Measurements from ENCODE around the gene ABCD3. TPM values are rescaled to one million over a fixed set of nuclear protein-coding genes. Genes with fewer than 3 reads are reported as not detected.

Gene ABCD3
- total RNA-seq, 6 experiments from 2014 or later: 54.9 to 94.0 (median 65.6) TPM

GRCh38 chr1:94528826-94529225 lies 110.6 kb downstream of the ABCD3 start:
- DNase-seq: no peak
- intact Hi-C loops (cut with DNase I): loop anchor here in 1 of 2 donors (10.0 kb wide), 1 partner anchor 286 kb away; no protein-coding TSS in a partner anchor
- Histone ChIP-seq H3K9me3 (no peaks in the 10 kb centered on the region), H3K4me1 (no peaks in the 10 kb centered on the region), H3K27ac (no peak overlapping the region), H3K27me3 (no peaks in the 10 kb centered on the region), H3K36me3 (no peaks in the 10 kb centered on the region), H3K4me3 (no peak overlapping the region)
- TF ChIP-seq CTCF (IDR thresholded peaks at IDR 0.05) (no peak), POLR2A (IDR thresholded peaks at IDR 0.05) (no peak)
- ATAC-seq: no peak
- 90% methylated on average over 5 of the region's 5 CpGs for WGBS (ENCODE audit: insufficient coverage, low coverage, low lambda C conversion rate, missing lambda C conversion rate)

GRCh38 chr1:94529416-94529815 lies 111.2 kb downstream of the ABCD3 start:
- intact Hi-C loops (cut with DNase I): loop anchor here in 1 of 2 donors (10.0 kb wide), 1 partner anchor 285 kb away; no protein-coding TSS in a partner anchor
- ATAC-seq (no peak), DNase-seq (no peak)
- no peaks in the 10 kb centered on the region for H3K36me3 ChIP-seq
- no peak overlapping the region for H3K27ac ChIP-seq
- H3K4me1 ChIP-seq: no peaks in the 10 kb centered on the region
- no peaks in the 10 kb centered on the region for H3K9me3 ChIP-seq
- no peaks in the 10 kb centered on the region for H3K27me3 ChIP-seq
- 96% methylated on average over 2 of the region's 2 CpGs for WGBS (ENCODE audit: insufficient coverage, low coverage, low lambda C conversion rate, missing lambda C conversion rate)
- H3K4me3 ChIP-seq: no peak overlapping the region
- no peak for TF ChIP-seq CTCF (IDR thresholded peaks at IDR 0.05)
- no peak for TF ChIP-seq POLR2A (IDR thresholded peaks at IDR 0.05)

- no peak overlapping the region for H3K4me3 ChIP-seq
- H3K36me3 ChIP-seq: no peaks in the 10 kb centered on the region
- 72% methylated on average over 4 of the region's 4 CpGs for WGBS (ENCODE audit: insufficient coverage, low coverage, low lambda C conversion rate, missing lambda C conversion rate)
- intact Hi-C loops (cut with DNase I): no loop called here
- ATAC-seq (no peak), DNase-seq (no peak)
- TF ChIP-seq POLR2A (IDR thresholded peaks at IDR 0.05): no peak
- TF ChIP-seq CTCF (IDR thresholded peaks at IDR 0.05): no peak
- H3K27ac ChIP-seq: no peak overlapping the region
- H3K9me3 ChIP-seq: no peaks in the 10 kb centered on the region
- H3K4me1 ChIP-seq: no peaks in the 10 kb centered on the region
- H3K27me3 ChIP-seq: no peaks in the 10 kb centered on the region
These were observed 112.2 kb downstream of the ABCD3 start for GRCh38 chr1:94530373-94530878.

- Histone ChIP-seq H3K27ac (no peak overlapping the region), H3K4me1 (no peaks in the 10 kb centered on the region), H3K27me3 (no peaks in the 10 kb centered on the region), H3K9me3 (no peaks in the 10 kb centered on the region), H3K36me3 (no peaks in the 10 kb centered on the region), H3K4me3 (no peak overlapping the region)
- WGBS (ENCODE audit: insufficient coverage, low coverage, low lambda C conversion rate, missing lambda C conversion rate): 73% methylated on average over 3 of the region's 6 CpGs
- intact Hi-C loops (cut with DNase I): no loop called here
- DNase-seq (no peak), ATAC-seq (no peak)
- no peak for TF ChIP-seq CTCF (IDR thresholded peaks at IDR 0.05)
- TF ChIP-seq POLR2A (IDR thresholded peaks at IDR 0.05): no peak
These were observed 113.5 kb downstream of the ABCD3 start for GRCh38 chr1:94531664-94532063.

- Histone ChIP-seq H3K9me3 (no peaks in the 10 kb centered on the region), H3K4me1 (no peaks in the 10 kb centered on the region), H3K36me3 (no peaks in the 10 kb centered on the region), H3K27ac (no peak overlapping the region), H3K4me3 (no peak overlapping the region), H3K27me3 (no peaks in the 10 kb centered on the region)
- WGBS (ENCODE audit: insufficient coverage, low coverage, low lambda C conversion rate, missing lambda C conversion rate): 78% methylated on average over 3 of the region's 3 CpGs
- ATAC-seq (peak; percentile 36 to 50 (median 42)), DNase-seq (no peak)
- intact Hi-C loops (cut with DNase I): no loop called here
- no peak for TF ChIP-seq CTCF (IDR thresholded peaks at IDR 0.05)
- no peak for TF ChIP-seq POLR2A (IDR thresholded peaks at IDR 0.05)
These were observed 113.9 kb downstream of the ABCD3 start for GRCh38 chr1:94532077-94532476.

Data from right lobe of liver (tissue), 6 donors.